Measurements from ENCODE around the gene IL1R1.

DNA sequence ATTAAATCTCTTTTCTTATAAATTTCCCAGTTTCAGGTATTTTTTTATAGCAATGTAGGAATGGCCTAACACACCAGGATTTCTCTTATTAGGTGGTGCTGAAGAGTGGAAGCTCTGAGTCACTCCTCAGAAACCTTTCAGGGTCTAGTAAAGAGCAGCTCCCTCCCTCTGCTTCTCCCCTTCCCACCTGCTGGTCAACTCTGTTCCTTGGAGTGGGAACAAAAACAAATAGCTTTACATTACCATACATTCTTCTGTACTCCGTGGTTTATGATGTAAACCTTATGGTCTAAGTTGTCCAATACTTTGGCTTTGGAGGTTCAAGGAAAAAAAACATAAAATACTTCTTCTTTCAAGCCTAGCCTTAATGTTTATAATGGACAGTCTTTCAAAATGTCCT lies 2.7 kb upstream of the IL1R1 start:
- TF ChIP-seq, protein P1, sequence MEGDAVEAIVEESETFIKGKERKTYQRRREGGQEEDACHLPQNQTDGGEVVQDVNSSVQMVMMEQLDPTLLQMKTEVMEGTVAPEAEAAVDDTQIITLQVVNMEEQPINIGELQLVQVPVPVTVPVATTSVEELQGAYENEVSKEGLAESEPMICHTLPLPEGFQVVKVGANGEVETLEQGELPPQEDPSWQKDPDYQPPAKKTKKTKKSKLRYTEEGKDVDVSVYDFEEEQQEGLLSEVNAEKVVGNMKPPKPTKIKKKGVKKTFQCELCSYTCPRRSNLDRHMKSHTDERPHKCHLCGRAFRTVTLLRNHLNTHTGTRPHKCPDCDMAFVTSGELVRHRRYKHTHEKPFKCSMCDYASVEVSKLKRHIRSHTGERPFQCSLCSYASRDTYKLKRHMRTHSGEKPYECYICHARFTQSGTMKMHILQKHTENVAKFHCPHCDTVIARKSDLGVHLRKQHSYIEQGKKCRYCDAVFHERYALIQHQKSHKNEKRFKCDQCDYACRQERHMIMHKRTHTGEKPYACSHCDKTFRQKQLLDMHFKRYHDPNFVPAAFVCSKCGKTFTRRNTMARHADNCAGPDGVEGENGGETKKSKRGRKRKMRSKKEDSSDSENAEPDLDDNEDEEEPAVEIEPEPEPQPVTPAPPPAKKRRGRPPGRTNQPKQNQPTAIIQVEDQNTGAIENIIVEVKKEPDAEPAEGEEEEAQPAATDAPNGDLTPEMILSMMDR (IDR thresholded peaks at IDR 0.05): no peak
- TF ChIP-seq POLR2A (IDR thresholded peaks at IDR 0.05) (no peak), POLR2AphosphoS5 (IDR thresholded peaks at IDR 0.05; ENCODE audit: insufficient read depth in 1 of 2, low read depth in 1 of 2) (no peak)
